ENCODE measurements around the gene GRB10.

The GRB10 gene

GRCh38 chr7:50653126-50653864 is 129.4 kb downstream of the GRB10 start:
- no peak for DNase-seq (ENCODE audit: low read depth)

DNA sequence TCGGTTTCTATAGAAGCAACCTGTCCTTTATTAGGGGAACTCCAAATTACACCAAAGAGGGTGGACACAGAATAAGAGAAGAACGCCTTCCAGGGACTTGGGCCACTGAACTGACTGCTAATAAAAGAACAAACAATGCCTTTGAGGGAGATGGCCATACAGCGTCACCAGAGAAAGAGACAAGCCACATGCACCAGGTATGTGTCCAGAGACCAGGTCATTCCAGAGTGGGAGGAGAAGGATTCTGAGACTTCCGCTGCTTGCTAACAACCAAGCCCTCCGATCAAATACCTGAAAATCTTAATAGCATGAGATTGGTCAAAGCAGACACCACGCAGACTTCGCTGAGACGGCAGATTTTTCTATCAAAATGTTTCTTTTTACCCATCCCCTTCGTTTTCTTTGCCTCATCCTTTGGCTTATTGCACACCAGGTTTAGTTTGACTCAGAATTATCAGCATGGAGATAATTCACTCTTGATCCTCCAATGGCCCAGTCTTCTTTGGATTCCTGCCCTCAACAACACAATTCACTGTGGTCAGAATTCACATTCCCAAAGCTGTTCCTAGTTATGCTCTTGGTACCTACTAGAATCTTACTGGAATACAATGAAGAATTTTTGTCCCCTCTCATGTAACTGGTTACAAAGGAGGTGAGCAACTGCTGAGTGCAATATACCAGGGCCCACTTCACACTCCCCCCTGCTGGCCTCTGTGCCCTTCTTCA is 130.1 kb downstream of the GRB10 start:
- DNase-seq (ENCODE audit: low read depth): no peak

- DNase-seq (ENCODE audit: low read depth): no peak
Observed at GRCh38 chr7:50651271-50651989, 131.3 kb downstream of the GRB10 start.

DNA sequence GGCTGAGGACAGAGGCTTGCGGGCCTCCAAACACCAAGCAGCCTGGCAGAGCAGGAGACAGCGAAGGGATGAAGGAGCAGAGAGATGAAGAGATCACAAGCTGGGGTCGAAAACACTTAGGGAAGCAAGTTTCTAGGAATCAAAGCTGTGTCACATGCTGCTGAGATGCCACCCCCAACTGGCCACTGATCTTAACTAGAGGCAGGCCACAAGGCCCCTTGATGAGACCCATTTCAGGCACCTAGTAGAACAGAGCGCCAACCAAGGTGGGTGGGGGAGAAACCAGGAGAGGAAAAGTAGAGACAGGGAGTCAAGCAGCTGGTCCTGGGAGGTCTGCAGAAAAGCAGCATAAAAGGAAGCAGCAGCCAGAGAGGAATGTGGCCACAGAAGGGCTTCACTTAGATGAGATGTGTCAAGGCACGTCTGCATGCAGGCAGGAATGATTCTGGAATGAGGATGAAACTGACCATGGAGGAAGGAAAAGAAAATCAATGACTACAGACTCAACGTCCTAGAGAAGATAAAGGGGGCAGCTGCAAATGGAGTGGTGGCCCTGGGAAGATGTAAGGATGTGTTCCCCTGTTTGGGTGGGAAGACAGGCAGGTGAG is 132.5 kb downstream of the GRB10 start:
- no peak for DNase-seq (ENCODE audit: low read depth)

GRCh38 chr7:50649259-50649885 is 133.3 kb downstream of the GRB10 start:
- DNase-seq (ENCODE audit: low read depth): no peak

DNA sequence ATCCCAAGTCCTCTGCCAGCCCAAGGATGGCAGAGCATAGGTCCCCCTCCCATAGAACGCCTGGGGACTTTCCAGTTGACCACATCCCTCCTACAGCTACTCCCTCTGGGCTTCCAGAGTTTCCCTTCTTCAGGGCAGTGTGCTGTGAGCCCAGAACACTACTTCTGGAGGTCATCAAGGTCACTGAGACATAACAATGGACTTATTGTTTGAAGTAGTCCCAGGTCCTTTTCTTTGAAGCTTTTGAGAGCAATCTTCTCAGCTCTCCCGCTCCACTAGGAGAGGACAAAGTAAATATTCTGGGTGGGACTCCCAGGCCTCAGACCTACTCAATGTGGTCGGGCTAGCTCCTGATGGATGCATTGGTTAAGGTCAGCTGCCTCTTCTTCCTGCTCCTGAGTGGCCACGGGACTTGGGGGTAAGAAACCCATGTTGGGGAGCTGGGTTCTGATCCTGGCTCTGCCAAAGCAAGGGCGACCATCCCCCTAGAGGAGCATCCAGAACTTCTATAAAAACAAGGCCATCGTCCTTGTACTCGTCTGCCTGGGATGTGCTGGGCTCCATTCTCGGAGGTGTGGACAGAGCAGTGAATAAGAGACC is 134.0 kb downstream of the GRB10 start:
- DNase-seq (ENCODE audit: low read depth): no peak

GRCh38 chr7:50648076-50648475 is 134.6 kb downstream of the GRB10 start:
- DNase-seq (ENCODE audit: low read depth): no peak

- DNase-seq (ENCODE audit: low read depth): no peak
Observed at GRCh38 chr7:50647286-50647980, 135.3 kb downstream of the GRB10 start.

GRCh38 chr7:50646069-50646468 is 136.6 kb downstream of the GRB10 start:
- DNase-seq (ENCODE audit: low read depth): no peak

- no peak for DNase-seq (ENCODE audit: low read depth)
Observed at GRCh38 chr7:50645186-50645585, 137.5 kb downstream of the GRB10 start.

DNA sequence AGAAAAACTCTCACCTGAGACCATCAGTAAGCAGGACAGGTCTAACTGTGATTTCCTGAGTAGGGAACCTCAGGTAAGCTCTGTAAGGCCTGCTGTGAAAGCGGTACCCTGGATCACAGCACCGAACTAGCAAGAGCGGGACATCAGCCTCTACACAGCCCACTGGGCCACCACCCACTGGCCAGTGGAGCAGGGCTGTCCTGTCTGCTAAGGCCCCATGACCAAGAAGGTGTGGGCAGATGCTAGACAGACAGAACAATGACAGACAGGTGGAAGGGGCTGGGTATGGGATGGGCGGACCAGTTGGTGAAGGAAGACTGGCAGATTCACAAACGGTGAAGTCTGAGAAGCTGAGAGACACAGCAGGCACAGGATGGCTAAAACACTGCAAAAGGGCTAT is 138.1 kb downstream of the GRB10 start:
- no peak for DNase-seq (ENCODE audit: low read depth)

- DNase-seq (ENCODE audit: low read depth): no peak
Observed at GRCh38 chr7:50644114-50644513, 138.6 kb downstream of the GRB10 start.

DNA sequence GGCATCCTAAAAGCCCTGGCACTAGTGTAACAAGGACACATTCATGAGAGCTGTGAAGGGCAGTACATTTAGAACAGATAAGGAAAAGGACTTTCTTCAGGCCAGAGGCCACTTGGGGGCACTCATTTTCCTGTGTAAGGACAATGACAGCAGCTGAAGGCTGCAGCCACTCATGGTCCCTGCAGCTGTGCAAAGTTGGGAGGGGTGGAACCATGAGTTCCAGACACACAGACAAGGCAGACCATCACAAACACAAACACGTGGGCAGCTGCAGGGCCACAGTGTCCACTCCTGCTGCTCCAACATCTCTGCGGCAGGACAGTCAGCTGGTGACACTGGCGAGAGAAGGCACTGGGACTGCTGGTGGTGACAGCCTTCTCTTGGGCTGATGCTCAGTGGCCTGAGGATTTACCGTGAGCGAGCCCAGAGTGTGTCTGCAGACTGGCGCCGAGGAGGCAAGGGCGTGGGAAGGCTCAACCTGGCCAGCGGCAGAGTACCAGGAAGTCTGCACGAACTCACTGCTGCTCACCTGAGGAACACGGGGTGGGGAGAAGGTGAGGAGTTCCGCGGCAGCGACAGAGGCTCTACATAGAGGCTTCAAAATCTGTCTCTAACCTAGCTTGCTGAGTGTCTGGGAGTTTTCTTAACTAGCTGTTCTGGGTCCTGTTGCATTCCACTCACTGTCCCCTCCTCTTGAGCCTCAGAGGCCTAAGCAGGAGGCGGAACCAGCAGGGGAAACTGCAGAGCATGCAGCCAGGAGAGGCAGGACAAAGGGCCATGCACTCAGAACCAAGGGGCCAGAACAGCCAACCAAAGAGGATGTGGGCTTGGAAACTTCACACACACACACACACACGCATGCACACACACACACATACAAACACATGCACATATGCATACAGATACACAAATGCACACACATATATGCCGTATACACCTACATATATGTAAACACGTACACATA is 141.0 kb downstream of the GRB10 start:
- no peak for DNase-seq (ENCODE audit: low read depth)

DNA sequence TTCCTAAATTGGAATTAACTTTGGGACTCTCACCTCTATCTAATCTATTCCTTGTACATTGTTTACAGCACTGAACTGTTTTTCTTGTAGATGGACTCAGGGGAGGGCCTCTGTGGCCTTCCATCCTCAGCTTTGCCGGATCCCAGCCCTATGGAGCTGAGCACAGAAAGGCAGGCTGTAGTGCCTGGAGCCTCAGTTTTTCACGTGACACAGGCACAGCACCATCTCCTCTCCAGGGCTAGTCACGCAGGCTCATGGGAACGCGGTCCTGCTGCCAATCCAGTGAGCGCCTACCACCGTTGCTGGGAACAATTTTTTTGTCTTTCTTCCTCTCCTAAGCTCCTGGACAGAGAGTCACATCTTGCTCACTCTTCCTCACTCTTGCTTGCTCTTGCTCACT is 141.9 kb downstream of the GRB10 start:
- no peak for DNase-seq (ENCODE audit: low read depth)

GRCh38 chr7:50640256-50640655 is 142.4 kb downstream of the GRB10 start:
- no peak for DNase-seq (ENCODE audit: low read depth)

DNA sequence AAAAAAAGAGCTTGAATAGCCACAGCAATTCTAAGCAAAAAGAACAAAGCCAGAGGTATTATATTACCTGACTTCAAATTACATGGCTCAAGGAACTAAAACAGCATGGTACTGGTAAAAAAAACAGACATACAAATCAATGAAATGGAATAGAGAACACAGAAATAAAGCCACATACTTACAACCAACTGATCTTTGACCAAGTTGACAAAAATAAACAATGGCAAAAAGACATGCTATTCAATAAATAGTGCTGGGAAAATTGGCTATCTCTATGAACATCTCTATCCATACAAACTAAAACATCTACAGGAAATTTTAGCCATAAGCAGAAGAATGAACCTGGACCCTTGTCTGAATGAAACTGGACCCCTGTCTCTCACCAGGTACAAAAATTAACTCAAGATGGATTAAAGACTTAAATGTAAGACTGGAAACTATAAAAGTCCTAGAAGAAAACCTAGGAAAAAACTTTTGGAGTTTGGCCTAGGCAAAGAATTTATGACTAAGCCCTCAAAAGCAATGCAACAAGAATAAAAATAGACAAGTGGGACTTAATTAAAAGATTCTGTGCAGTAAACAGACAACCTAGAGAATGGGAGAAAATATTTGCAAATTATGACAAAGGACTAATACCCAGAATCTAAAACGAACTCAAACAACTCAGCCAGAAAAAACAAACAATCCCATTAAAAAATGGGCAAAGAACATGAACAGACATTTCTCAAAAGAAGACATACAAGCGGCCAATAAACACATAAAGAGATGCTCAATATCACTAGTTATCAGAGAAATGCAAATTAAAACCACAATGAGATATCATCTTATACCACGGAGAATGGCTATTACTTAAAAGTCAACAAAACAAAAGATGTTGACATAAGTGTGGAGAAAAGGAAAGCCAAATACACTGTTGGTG is 144.7 kb downstream of the GRB10 start:
- DNase-seq (ENCODE audit: low read depth): no peak

- no peak for DNase-seq (ENCODE audit: low read depth)
Observed at GRCh38 chr7:50634378-50634777, 148.3 kb downstream of the GRB10 start.

DNA sequence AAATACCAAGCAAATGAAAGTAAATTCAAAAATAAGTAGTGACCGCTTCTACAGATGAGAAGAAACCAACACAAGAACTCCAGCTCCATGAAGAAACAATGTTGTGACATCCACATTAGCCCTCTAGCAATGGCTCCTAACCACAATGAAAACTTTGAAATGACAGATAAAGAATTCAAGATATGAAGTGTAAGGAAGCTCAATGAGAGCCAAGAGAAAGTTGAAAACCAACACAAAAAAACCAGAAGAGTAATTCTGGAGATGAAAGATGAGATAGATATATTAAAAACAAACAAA is 149.3 kb downstream of the GRB10 start:
- DNase-seq (ENCODE audit: low read depth): no peak
